ENCODE measurements around the gene HAUS3.
A peak's percentile ranks its signal among the peaks of the same experiment; 100 is the strongest.

HAUS3 gene, protein sequence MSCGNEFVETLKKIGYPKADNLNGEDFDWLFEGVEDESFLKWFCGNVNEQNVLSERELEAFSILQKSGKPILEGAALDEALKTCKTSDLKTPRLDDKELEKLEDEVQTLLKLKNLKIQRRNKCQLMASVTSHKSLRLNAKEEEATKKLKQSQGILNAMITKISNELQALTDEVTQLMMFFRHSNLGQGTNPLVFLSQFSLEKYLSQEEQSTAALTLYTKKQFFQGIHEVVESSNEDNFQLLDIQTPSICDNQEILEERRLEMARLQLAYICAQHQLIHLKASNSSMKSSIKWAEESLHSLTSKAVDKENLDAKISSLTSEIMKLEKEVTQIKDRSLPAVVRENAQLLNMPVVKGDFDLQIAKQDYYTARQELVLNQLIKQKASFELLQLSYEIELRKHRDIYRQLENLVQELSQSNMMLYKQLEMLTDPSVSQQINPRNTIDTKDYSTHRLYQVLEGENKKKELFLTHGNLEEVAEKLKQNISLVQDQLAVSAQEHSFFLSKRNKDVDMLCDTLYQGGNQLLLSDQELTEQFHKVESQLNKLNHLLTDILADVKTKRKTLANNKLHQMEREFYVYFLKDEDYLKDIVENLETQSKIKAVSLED

DNA sequence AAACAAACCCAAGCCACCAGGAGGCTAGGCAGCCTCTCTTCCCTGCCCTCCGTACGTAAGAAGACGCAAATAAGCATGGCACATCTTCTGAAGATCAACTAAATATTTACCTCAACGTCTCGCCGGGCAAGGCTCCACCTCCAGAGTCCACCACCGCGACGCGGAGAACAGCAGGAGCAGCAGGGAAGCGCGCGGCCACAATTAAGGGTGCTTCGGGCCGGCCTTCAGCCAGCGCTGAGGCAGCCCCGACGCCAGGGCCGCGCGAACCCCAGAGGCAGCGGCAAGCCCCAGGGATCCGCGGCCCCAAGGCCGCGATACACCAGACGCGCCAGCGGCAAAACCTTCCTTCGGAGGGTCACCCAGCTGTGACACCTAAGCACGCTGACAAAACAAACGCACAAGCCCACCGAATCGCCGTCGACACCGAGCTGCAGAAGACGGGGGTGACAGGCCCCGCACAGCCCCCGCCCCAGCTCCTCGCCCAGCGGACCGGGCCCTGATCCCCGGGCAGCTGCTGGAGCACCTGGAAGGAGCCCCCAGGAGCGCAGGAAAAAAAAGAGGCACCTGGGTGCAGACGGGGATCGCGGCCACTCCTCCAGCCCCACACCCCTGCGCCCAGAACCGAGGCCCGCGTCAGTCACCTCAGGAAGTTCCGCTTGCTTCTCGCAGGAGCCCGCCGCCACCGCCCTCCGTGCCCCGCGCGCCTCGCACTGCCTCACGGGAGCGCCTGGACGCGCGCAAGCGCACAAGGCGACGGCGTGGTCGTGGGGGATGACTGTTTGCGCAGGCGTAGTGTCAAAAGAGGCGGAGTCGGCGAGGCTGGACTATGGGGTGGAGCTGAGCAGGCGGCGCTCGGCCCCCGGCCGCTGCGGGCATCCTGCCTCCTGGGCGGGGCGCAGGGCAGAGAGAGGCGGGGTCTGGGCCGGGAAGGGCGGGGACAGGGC is at the start of gene HAUS3, which contains the start of gene POLN:
Gene HAUS3 (minus strand): TSS at position 712 of the 944 bp plus-strand sequence. CDS start 1,175 bp downstream, outside the sequence.
Gene POLN (minus strand): TSS at position 712 of the 944 bp plus-strand sequence. CDS start 12,890 bp downstream, outside the sequence.
- peak; percentile 83 for DNase-seq

DNA sequence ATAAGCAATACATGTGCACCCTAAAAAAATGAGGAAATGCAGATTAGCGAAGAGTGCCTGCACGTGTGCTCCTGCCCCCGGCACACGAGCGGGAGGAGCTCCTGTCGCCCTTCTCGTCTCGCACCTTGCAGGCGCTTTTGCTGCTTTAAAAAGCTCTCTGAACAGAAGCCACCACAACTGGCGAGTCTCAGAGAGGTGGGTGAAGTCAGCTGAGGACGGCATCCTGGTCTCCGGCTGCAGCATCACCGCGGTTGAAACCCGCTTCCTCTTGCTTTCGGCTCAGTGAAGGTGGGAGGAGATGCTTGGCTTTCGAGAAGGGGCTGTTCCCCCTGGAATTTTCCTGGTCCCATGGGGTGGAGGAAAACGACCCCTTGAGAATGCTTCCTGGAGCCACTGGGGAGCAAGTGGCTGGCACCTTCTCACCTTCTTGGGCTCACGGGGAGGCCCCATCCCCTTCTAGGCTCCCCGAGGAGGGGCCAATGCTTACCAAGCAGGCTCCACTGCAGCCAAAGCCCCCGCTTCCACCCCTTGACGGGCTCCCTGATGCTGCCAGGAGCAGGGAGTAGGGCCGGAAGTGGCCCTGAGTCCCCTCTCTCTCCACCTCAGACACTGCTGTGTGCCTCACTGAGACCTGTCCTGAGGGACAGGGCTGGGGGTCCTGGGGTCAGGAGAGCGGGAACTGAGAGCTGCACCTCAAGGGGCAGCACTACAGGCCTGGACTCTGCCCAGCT is 49.2 kb upstream of the HAUS3 start:
- no peak for DNase-seq

DNA sequence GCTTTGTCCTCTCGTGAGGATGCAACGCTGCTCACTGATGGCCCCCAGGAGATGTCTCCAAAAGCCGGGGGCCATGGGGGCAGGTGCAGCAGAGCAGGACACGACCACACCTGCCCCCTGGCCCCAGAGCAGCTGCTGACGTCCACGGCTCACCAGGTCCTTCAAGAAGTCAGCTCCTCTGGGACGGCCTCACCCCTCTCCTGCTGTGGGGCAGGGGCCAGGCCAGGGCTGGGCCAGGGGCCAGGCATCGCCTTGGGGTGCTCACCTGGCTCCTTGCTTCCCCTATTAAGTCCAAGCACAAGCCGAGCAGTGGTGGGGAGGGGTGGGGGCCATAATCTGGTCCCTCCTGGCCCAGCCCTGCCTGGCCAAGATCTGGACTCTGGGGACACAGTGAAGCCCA is 48.6 kb upstream of the HAUS3 start:
- no peak for DNase-seq

DNA sequence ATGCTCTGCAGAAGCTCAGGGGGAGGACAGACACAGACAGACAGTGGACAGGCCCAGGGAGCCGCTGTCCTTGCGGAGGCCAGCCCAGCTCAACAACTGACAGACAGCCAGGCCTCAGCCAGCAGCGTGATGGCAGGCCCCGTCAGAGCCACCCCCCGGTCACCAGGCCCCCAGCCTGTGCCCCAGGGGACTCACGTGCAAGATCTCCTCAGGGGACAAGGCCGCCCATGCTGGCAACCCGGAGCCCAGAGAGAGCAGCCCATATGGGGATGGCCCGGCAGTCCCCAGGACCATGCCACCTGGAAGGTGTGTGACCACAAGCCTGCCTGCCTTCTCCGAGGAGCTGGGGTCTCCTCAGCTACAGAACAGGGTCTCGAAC is 48.0 kb upstream of the HAUS3 start:
- DNase-seq: no peak

DNA sequence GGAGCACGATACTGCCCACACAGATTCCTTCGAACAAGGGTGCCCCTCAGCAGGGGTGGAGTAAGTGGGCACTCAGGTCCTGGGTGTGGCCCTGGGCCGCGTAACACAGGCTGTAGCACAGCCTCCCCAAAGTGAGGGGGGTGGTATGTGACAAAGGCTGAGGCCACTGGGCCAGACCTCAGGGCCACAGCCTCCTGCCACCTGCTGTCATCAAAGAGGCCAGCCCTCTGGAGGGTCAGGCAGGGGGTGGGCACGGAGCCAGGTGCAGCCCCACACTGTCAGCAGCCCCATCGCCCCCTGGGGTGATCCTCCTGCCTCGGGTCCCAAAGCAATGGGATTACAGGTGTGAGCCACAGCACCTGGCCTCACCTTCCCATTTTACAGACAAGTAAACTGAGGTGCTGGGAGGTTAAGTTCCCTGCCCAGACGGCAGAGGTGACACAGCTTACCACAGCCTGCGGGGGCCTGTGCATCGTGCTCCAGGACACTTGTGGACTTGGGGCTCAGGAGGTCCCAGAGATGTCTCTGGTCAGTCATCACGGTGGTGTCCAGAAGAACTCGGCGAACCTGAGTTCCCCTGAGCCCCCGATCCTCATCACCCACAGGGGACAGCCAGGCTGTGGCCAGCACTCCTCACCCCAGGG is 47.5 kb upstream of the HAUS3 start:
- no peak for DNase-seq

DNA sequence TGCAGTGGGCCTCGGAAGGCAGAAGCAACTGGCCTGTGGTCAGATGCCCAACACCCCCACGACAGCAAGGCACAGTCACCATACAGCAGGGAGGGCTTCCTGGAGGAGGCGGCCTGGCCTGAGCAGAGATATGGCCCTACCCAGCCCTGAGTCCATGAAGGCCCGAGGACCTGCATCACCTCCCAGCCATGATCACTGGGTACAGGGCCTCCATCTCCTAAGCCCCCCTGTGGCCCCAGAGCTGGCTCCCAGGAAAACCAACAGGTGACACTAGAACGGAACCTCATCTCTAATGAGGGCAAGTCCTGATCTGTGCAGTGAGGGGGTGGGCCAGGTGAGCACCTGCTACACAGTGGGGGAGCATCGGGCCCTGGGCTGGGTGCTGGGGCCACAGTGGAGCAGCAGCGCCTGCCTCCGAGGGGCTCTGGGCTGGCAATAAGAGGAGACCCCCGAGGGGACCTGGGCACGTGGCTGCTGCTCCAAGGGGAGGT is 46.2 kb upstream of the HAUS3 start:
- no peak for DNase-seq

DNA sequence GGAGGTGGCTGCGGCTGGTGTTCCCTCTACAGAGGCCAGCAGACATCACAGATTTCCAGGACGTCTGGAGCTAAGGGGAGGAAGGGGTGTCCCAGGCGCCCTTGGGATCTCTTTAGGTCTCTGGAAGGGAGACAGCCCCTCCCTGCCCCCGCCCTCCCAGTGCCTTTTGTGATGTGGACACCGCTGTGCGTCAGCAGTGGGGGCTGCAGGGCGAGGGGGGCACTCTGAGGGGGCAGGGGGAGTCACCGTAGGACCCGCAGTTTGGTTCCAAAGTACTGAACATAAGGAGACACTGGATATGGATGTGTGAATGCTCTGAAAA is 45.6 kb upstream of the HAUS3 start:
- no peak for DNase-seq

DNA sequence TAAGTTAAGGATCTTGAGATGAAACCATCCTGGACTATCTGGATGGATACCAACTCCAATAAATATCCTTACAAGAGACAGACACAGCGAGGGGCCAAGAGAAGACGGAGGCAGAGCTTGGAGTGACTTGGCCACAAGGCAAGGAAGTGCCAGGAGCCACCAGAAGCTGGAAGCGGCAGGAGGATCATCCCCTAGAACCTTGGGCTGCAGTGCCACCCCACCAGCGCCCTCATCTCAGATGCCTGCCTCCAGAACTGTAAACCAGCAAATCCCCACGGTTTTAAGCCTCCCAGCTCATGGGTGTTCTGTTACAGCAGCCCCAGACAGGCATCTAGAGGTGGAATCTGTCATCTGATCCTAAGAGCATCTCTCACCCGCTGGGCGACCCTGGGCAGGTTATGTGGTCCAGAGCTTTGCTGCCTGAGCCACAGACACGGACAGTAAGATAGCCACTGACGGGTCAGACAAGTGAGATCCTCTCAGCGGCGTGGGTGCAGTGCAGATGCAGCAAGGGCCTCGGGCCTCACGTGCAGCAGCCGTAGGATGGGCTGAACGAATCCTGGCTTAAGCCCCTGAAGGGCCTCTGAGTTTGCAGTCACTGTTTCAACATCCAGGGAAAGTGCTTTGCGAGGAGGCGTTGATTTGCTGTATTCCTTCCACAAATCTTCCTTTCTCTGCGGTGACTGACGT is 45.1 kb upstream of the HAUS3 start:
- peak; percentile 65 for DNase-seq

DNA sequence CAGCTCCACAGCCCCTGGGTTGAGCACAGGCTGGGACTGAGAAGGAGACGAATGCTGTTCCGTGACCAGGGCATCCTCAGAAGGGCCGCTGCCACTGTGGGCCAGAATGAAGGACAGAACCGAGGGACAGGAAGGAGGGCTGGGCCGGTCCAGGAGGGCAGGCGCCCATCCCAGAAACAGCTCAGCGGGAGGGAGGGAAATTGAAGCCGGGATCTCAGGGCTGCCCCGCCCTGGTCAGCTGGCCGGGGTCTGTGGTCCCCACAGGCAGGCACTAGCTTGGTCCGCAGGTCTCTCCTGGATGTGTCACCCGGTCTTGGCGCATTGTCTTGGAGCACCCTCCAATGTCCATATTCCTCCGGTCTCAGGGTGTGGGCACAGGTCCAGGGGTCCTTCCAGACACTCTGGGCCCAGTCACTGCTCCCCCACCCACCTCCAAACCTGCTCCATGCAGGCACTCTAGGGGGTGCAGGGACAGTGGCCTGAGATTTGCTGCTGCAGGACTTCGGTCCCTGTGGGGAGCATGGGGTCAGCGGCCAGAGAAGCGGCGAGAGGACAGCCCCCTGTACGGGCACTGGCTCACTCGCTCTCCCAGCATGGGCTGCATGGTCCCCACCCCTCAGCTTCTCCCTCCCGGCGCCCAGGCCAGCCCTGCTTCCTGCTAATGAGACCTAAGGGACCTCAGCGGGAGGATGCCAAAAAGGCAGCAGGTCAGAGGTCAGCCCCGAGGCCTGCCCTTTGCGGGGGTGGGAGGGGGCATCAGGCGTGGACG is 43.9 kb upstream of the HAUS3 start:
- DNase-seq: no peak

DNA sequence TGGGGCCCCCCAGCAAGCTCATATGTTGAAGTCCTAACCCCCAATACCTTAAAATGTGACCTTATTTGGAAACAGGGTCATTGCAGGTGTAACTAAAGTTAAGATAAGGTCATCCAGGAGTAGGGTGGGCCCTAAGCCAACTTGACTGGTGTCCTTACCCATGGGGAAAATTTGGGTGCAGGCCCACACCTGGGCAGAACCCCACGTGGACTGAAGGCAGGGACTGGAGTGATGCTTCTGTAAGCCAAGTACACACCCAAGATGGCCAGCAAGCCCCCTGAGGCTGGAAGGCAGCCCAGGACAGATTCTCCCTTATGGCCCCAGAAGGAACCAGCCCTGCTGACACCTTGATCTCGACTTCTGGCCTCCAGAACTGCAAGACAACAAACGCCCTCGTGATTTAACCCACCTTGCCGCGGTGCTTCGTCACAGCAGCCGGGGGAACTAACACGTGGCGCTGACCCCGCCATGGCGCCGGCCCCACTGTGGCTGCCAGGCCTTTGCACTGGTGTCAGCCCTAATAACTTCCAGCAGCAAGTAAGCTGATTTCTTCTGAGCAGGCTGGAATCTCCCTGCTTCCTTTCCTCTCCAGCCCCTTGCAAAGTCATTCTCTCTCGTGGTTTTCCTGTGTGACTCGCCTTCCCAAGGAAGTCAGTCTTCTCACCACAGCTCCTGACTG is 43.2 kb upstream of the HAUS3 start:
- DNase-seq: no peak

DNA sequence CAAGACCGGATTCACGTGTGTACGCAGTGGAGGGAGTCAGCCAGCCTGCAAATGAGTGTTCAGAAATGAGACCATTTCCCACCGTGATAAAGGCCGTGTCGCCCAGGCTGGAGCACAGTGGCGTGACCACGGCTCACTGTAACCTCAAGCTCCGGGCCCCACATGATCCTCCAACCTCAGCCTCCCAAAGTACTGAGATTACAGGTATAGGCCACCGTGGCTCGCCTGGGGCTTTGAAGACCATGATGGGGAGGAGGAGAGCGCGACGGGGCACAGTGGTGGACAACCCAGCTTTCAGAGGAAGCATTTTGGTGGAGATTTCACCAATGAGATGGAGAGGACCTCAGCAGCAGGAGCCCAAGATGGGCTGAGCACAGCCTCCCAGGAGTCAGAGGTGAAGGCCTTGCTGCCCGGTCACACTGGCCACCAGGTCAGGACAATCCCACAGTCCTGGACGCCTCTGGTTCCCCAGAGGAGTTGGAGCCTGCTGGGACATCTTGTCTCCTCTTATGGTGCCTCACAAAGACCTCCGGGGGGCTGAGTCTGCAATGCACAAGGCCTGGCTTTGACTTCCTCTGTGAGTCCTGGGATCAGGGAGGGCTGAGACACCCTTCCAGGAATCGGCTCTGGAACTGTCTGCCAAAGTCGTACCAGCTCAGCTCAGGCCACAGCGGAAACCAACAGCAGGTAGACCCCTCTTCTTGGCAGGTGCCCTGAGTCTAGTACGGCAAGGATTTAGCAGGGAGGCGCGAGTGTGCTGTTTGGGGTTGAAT is 42.4 kb upstream of the HAUS3 start:
- DNase-seq: no peak

DNA sequence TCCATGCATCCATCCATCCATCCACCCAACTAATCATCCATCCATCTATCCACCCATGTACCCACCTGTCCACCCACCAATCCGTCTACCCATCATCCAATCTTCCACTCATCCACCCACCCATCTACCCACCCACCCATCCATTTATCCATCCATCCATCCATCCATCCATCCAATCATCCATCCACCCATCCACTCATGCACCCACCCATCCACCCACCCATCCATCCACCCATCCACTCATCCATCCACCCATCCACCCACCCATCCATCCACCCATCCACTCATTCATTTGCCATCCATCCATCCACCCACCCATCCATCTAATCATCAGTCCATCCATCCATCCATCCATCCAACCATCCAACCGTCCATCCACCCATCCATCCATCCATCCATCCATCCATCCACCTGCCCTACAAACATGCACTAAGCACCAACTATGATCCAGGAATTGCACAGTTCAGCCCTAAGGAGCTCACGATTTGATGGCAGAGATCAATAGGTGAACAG is 41.3 kb upstream of the HAUS3 start:
- DNase-seq: no peak

DNA sequence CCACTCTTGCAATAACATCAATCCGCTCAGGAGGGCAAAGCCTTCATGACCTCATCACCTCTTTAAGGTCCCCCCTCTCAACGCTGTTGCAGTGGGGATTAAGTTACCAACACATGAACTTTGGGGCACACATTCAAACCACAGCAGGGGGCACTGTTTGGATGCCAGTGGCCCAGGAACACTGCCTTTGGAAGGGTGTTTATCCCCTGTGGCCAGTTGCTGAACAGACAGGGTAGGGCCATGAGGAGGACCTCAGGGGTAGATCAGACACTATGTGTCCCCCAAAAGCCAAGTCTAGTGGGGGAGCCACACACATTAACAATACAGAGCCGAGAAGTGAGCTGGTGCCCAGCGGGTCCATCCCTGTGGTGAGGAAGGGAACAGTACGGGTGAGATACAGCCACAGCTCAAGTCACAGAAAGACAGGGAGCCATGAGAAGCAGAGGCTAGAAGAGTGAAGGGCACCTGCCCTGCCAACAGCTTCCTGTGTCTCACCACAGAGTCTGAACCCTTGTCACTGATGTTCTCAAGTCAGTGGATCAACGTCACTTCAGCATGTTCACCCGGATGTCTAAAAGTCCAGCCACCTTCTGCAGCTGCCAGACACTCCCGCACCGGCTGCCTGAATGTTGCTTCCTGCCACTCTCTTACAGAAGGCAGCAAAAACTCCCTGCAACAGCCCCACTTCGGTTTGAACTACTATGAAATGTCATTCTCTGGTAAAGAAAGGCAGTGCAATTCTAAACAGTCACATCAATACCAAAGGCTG is 39.8 kb upstream of the HAUS3 start:
- no peak for DNase-seq

DNA sequence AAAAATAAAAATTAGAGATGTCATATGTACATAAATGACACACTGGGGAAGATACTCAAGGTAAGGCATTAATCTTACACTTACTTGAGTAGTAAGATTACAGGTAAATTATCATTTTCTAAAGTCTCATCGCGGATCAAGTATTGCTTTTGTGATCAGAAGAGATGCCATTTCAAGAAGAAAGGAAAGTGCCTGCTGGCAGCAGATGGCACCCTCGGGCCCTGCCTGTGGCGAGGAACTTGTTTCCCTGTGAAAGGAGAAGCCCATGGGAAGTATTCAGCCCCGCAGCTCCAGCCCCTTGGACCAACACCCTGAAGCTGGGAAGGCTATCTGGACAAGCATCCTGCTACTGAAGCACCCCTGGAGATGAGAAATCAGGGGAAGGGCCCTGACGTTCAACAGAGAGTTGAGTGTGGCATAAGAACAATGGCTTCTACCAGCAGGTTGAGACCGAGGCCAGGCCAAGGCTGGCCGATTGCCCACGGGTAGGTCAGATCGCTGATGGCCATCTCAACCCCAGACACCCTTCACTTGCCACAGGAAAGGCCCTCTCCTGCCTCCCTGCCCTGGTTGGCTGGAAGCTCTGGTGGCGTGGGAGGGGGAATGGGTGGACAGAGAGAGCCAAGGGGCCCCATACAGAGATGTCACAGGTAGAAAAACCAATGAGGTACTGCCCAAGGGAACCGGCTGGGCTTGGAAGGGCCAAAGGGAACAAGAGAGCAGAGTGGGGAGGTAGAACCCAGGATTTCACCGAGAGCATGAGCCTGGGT is 38.8 kb upstream of the HAUS3 start:
- DNase-seq: no peak

DNA sequence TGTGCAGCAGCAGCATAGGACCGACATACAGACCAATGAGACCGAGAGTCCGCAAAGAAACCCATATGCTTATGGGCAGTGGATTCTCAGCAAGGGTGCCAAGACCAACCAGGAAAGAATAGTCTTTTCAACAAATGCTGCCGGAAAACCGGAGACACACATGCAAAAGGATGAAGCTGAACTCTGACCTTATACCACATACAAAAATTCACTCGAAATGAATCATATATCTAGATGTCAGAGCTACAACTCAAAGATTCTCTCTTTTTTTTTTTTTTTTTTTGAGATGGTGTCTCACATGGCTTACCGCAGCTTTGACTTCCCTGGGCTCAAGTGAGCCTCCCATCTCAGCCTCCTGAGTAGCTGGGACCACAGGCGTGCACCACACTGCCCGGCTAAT is 36.0 kb upstream of the HAUS3 start:
- no peak for DNase-seq

DNA sequence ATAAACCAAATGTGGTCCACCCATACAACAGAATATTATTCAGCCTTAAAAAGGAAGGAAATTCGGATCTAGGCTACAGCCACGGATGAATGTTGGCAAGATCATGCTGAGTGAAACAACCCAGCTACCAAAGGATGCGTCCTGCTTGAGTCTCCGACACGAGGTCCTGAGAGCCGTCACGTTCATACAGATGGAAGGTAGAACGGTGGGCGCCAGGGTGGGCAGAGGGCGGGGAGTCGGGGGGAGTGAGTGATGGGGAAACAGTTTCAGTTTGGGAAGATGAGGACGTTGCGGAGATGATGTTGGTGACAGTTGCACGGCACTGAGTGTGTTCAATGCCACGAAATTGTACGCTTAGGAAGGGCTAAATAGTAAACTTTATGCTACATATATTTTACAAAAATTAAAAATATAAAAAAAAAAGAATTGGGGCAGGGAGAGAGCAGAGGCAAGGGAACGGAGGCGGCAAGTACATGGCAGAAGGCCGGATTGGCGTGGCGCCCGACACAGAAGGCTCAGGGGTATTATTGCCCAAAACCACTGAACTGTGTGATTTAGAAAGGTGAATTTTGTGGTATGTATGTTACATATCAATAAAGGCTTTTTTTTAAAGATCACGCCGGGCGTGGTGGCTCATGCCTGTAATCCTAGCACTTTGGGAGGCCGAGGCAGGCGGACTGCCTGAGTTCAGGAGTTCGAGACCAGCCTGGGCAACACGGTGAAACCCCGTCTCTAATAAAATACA is 34.8 kb upstream of the HAUS3 start:
- peak; percentile 39 for DNase-seq
